ENCODE measurements around the gene XCL1.

XCL1 gene

GRCh38 chr1:168614235-168614634 lies 37.8 kb downstream of the XCL1 start:
- DNase-seq (ENCODE audit: low read depth), result no peak
- TF ChIP-seq CTCF (IDR thresholded peaks at IDR 0.05; ENCODE audit: insufficient read depth, low read depth, low read length, missing control alignments), result no peak
- no peak overlapping the region for H3K4me3 ChIP-seq (ENCODE audit: low read length)

- no peak for TF ChIP-seq CTCF (IDR thresholded peaks at IDR 0.05; ENCODE audit: insufficient read depth, low read depth, low read length, missing control alignments)
Measured at GRCh38 chr1:168615965-168616364, 39.6 kb downstream of the XCL1 start.

GRCh38 chr1:168617974-168618750 lies 41.8 kb downstream of the XCL1 start:
- no peak for DNase-seq (ENCODE audit: low read depth)
- H3K4me3 ChIP-seq (ENCODE audit: low read length), result no peak overlapping the region
- TF ChIP-seq CTCF (IDR thresholded peaks at IDR 0.05; ENCODE audit: insufficient read depth, low read depth, low read length, missing control alignments), result no peak

More at GRCh38 chr1:168615965-168616364, 39.6 kb downstream of the XCL1 start:
- DNase-seq (ENCODE audit: low read depth), result no peak
- no peak overlapping the region for H3K4me3 ChIP-seq (ENCODE audit: low read length)

GRCh38 chr1:168618886-168619285 lies 42.5 kb downstream of the XCL1 start:
- no peak for DNase-seq (ENCODE audit: low read depth)
- H3K4me3 ChIP-seq (ENCODE audit: low read length), result no peak overlapping the region
- no peak for TF ChIP-seq CTCF (IDR thresholded peaks at IDR 0.05; ENCODE audit: insufficient read depth, low read depth, low read length, missing control alignments)

GRCh38 chr1:168621356-168621755 lies 45.0 kb downstream of the XCL1 start:
- no peak overlapping the region for H3K4me3 ChIP-seq (ENCODE audit: low read length)
- TF ChIP-seq CTCF (IDR thresholded peaks at IDR 0.05; ENCODE audit: insufficient read depth, low read depth, low read length, missing control alignments), result no peak
- no peak for DNase-seq (ENCODE audit: low read depth)

GRCh38 chr1:168623003-168623828 lies 46.8 kb downstream of the XCL1 start:
- peak; percentile 80 for DNase-seq (ENCODE audit: low read depth)
- H3K4me3 ChIP-seq (ENCODE audit: low read length), result no peak overlapping the region
- TF ChIP-seq CTCF (IDR thresholded peaks at IDR 0.05; ENCODE audit: insufficient read depth, low read depth, low read length, missing control alignments), result no peak

Data from epithelial cell of esophagus (primary cell).